ENCODE measurements around the gene MAP3K4.

DNA sequence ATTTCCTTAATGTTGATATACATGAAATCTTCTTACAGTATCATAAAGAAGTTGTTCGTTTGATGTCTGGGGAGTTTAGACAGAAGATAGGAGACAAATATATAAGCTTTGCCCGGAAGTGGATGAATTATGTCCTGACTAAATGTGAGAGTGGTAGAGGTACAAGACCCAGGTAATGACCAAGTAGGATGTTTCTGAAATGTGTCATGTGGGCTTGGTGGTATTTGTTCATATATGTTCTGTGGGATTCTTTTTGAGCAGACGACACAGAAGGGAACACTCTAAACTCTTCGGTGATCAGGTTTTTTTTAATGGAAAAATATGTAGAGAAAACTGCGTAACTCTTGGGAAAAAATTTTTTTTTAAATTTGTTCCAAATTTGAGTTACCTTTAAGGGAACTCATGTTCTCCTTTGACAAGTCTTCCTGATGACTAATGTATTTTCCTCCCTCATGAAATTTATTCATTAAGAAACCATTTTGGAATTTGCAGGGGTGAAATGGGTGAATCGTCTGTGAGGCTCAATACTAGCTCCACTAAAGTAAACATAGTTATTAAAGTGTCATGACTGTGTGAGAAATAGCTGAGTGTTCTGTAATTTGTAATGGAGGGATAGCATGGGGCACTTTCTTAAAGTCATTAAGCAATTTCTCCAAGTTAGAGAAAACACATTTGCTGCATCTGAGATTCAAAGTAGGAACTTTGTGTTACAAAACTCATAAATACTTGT lies 100.6 kb downstream of the MAP3K4 start:
- TF ChIP-seq, protein P1, sequence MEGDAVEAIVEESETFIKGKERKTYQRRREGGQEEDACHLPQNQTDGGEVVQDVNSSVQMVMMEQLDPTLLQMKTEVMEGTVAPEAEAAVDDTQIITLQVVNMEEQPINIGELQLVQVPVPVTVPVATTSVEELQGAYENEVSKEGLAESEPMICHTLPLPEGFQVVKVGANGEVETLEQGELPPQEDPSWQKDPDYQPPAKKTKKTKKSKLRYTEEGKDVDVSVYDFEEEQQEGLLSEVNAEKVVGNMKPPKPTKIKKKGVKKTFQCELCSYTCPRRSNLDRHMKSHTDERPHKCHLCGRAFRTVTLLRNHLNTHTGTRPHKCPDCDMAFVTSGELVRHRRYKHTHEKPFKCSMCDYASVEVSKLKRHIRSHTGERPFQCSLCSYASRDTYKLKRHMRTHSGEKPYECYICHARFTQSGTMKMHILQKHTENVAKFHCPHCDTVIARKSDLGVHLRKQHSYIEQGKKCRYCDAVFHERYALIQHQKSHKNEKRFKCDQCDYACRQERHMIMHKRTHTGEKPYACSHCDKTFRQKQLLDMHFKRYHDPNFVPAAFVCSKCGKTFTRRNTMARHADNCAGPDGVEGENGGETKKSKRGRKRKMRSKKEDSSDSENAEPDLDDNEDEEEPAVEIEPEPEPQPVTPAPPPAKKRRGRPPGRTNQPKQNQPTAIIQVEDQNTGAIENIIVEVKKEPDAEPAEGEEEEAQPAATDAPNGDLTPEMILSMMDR (IDR thresholded peaks at IDR 0.05 in 8 of 11, conservative IDR thresholded peaks at IDR 0.05 in 3 of 11): no peak
- no peak for TF ChIP-seq POLR2A (IDR thresholded peaks at IDR 0.05)
- TF ChIP-seq POLR2AphosphoS5 (IDR thresholded peaks at IDR 0.05): no peak

Data from spleen (tissue), 7 donors.